Osteocyte (in vitro differentiated cells): Measurements from ENCODE around the gene OR10H3. TPM values are rescaled to one million over a fixed set of nuclear protein-coding genes. Genes with fewer than 3 reads are reported as not detected.

ENCODE experiments used
- DNase-seq: peaks from one replicate; pipeline ENCODE4 v3.0.0; 2021; ENCODE audit warnings: mixed read lengths; ENCODE audit not compliant: unreplicated experiment; ENCODE audit errors: extremely low spot score
- H3K27ac Mint-ChIP-seq: one replicate; pipeline ENCODE4 v1.8.0; 2021; ENCODE audit warnings: mild to moderate bottlenecking, mixed read lengths; ENCODE audit not compliant: unreplicated experiment
- H3K27me3 Mint-ChIP-seq: one replicate; pipeline ENCODE4 v1.8.0; 2021; ENCODE audit warnings: mixed read lengths; ENCODE audit not compliant: unreplicated experiment
- H3K36me3 Mint-ChIP-seq: one replicate; pipeline ENCODE4 v1.8.0; 2021; ENCODE audit warnings: mixed read lengths; ENCODE audit not compliant: unreplicated experiment
- H3K4me1 Mint-ChIP-seq: one replicate; pipeline ENCODE4 v1.8.0; 2021; ENCODE audit warnings: mixed read lengths; ENCODE audit not compliant: unreplicated experiment
- H3K4me3 Mint-ChIP-seq: one replicate; pipeline ENCODE4 v1.8.0; 2021; ENCODE audit warnings: mild to moderate bottlenecking, moderate library complexity, mixed read lengths; ENCODE audit not compliant: unreplicated experiment
- H3K9me3 Mint-ChIP-seq: one replicate; pipeline ENCODE4 v1.8.0; 2021; ENCODE audit warnings: mixed read lengths; ENCODE audit not compliant: unreplicated experiment
- long read RNA-seq: library from polyadenylated mRNA; unstranded; transcript quantifications from one replicate; pipeline ENCODE4 v2.0.0, GENCODE V29; 2021
- total RNA-seq: library from RNA; stranded (reverse); gene quantifications from 2 replicates; pipeline ENCODE4 v1.2.1, GENCODE V29; 2021
- TF ChIP-seq, protein P1 (sequence below): fragments of 200-600 bp; sonication (generic); IDR thresholded peaks from 2 replicates; pipeline ENCODE4 v1.5.0; 2021; ENCODE audit warnings: antibody characterized with exemption, mild to moderate bottlenecking, moderate library complexity

The OR10H3 gene, protein sequence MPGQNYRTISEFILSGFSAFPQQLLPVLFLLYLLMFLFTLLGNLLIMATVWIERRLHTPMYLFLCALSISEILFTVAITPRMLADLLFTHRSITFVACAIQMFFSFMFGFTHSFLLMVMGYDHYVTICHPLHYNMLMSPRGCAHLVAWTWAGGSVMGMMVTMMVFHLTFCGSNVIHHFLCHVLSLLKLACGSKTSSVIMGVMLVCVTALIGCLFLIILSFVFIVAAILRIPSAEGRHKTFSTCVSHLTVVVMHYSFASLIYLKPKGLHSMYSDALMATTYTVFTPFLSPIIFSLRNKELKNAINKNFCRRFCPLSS
- total RNA-seq: not detected in 2 replicates
- long read RNA-seq: 0 reads

- TF ChIP-seq, protein P1, sequence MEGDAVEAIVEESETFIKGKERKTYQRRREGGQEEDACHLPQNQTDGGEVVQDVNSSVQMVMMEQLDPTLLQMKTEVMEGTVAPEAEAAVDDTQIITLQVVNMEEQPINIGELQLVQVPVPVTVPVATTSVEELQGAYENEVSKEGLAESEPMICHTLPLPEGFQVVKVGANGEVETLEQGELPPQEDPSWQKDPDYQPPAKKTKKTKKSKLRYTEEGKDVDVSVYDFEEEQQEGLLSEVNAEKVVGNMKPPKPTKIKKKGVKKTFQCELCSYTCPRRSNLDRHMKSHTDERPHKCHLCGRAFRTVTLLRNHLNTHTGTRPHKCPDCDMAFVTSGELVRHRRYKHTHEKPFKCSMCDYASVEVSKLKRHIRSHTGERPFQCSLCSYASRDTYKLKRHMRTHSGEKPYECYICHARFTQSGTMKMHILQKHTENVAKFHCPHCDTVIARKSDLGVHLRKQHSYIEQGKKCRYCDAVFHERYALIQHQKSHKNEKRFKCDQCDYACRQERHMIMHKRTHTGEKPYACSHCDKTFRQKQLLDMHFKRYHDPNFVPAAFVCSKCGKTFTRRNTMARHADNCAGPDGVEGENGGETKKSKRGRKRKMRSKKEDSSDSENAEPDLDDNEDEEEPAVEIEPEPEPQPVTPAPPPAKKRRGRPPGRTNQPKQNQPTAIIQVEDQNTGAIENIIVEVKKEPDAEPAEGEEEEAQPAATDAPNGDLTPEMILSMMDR: no peak
- no peaks in the 10 kb centered on the region for H3K27me3 Mint-ChIP-seq
- no peak within 1 kb of the TSS for H3K4me3 Mint-ChIP-seq
- H3K4me1 Mint-ChIP-seq: no peaks in the 10 kb centered on the region
- H3K36me3 Mint-ChIP-seq: no peaks in the 10 kb centered on the region
- no peak within 1 kb of the TSS for H3K27ac Mint-ChIP-seq
- DNase-seq: no peak
- H3K9me3 Mint-ChIP-seq: peaks cover 28% of the 10 kb centered on the region
Measured at GRCh38 chr19:15737722-15738121, at the start of gene OR10H3. Gene OR10H3, plus strand, starts transcription at chr19:15737985. Its CDS starts 3,408 bp downstream, at chr19:15741393.

DNA sequence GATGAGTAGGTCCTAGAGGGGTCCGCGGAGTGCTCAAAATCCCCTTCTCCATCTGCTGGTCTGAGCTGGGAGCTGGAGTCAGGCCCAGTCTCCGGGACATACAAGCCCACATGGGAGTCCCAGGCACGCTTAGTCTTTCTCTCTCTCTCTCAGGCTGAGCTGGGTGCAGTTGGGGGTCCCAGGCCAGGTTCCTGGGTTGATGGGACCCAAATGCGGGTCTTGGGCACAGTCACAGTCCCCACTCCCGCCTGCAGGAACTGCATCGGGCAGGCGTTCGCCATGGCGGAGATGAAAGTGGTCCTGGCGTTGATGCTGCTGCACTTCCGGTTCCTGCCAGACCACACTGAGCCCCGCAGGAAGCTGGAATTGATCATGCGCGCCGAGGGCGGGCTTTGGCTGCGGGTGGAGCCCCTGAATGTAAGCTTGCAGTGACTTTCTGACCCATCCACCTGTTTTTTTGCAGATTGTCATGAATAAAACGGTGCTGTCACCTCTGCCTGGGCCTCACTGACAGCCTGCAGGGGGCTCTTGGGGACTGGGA lies 41.1 kb upstream of the OR10H3 start:
- TF ChIP-seq, protein P1: no peak
- H3K36me3 Mint-ChIP-seq: peaks cover 2% of the 10 kb centered on the region
- no peak overlapping the region for H3K27ac Mint-ChIP-seq
- DNase-seq: no peak
- no peak overlapping the region for H3K4me3 Mint-ChIP-seq
- H3K4me1 Mint-ChIP-seq: no peaks in the 10 kb centered on the region
- no peaks in the 10 kb centered on the region for H3K27me3 Mint-ChIP-seq
- peaks cover 17% of the 10 kb centered on the region for H3K9me3 Mint-ChIP-seq

DNA sequence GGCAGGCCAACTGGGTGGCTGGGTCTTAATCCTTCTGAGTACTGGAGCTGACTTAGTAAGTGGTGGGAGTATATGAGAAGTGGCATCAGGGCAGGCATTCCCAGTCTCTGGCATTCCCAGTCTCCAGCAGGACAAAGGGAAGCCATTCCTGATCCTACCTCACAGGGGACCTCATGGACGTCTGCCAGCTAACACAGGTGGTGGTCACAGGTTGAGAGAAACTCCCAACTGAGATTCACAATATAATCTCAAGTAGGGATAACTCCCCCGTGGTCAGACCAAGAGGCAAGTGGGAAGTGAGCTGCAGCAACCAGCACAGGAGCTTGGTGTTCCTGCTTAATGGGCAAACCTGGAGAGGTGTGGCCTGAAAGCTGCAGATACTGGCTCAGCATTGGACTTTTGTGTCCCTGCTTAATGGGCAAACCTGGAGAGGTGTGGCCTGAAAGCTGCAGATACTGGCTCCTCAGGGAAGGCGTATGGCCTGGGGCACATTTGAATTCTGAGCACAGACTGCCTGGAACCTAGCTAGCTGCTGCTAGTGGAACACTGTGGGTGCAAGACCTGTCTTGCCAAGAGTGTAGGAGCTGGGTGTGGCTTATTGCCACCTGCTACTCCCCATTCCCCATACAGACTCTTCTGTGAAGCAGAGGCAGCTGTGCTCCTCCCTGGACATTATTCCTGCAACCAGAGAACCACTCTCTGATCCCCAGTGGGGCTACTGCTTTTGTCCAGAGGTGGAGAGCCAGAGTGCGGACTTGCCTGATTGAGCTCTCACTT lies 35.8 kb upstream of the OR10H3 start:
- no peaks in the 10 kb centered on the region for H3K4me1 Mint-ChIP-seq
- no peak for DNase-seq
- H3K27me3 Mint-ChIP-seq: no peaks in the 10 kb centered on the region
- no peaks in the 10 kb centered on the region for H3K36me3 Mint-ChIP-seq
- H3K27ac Mint-ChIP-seq: no peak overlapping the region
- TF ChIP-seq, protein P1: no peak
- H3K4me3 Mint-ChIP-seq: no peak overlapping the region
- H3K9me3 Mint-ChIP-seq: peaks cover 18% of the 10 kb centered on the region

DNA sequence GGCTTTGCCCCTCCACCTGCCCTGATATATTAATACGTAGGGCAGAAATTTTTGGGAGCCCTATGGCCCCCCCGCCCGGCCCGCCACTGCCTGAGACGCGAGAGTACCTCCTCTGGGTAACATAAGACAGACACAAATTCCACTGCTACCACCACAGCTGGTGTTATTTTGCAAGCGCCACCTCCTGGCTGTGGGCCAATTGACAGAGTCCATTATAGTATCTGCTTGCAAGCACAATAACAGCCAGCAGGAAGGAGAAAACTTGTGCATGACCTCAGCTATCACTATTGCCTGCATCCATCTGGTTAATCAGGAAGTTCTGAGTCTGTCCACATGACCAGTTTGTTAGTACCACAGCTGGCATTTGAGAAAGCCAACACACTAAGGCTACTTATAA lies 35.3 kb upstream of the OR10H3 start:
- no peaks in the 10 kb centered on the region for H3K36me3 Mint-ChIP-seq
- H3K4me1 Mint-ChIP-seq: no peaks in the 10 kb centered on the region
- DNase-seq: no peak
- no peak overlapping the region for H3K4me3 Mint-ChIP-seq
- no peak overlapping the region for H3K27ac Mint-ChIP-seq
- H3K9me3 Mint-ChIP-seq: peaks cover 17% of the 10 kb centered on the region
- TF ChIP-seq, protein P1: no peak
- H3K27me3 Mint-ChIP-seq: no peaks in the 10 kb centered on the region

GRCh38 chr19:15714638-15715037 lies 23.1 kb upstream of the OR10H3 start:
- TF ChIP-seq, protein P1: no peak
- Mint-ChIP-seq H3K27me3 (no peaks in the 10 kb centered on the region), H3K4me1 (no peaks in the 10 kb centered on the region), H3K27ac (no peak overlapping the region), H3K36me3 (no peaks in the 10 kb centered on the region), H3K4me3 (no peak overlapping the region), H3K9me3 (peaks cover 35% of the 10 kb centered on the region)
- DNase-seq: no peak
